ENCODE measurements around the gene HOGA1. TPM values are rescaled to one million over a fixed set of nuclear protein-coding genes. Genes with fewer than 3 reads are reported as not detected.

The HOGA1 gene
- total and polyA plus RNA-seq, 2 of the 13 experiments (the other 11 are each of a cell fraction or from before 2014, with no cell fraction given) = 7.6 to 19.5 TPM

DNA sequence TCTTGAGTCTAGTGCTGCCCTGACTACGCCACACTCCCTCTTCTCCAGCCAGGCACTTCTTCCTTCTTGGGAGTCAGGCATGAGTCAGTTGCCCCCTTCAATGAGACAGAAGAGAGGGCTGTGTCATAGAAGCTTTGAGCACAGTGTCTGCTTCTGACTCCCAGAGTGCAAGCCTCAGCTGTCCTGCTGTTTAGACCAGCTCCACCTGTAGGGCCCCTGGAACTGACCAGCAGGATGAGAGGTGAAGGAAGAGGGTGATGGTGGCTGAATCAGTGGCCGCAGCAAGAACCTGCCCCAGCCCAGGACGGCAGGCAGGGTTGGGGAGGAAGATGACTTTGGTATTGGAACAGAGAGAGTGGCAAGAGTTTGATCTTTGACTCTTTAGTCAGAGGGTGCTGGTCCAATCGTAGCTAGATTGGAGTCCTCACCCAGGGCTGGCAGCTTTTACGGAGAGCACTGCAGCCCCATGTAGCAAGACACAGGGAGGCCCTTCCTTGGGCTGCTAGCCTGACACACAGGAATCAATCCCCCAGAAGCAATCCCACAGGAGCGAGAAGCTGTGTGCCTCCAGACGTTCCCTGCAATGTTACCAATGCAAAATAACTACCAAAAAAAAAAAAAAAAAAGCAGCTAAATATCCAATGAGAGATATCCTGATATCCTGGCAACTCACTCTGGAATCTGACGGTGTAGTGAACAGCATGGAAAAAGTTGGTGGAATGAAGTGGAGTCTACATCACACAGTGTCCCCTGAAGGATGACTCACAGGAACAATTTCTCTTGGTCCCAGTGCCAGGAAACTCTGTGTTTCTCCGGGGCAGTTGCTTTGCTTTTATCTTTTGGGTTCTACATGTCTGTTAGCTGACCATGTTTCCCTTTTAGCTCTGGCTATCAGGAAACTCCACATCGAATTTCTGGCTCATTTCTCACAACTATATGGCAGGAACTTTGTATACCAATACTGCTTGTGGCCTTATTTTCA is 12.2 kb downstream of the HOGA1 start (continued):
- TF ChIP-seq, protein P1, sequence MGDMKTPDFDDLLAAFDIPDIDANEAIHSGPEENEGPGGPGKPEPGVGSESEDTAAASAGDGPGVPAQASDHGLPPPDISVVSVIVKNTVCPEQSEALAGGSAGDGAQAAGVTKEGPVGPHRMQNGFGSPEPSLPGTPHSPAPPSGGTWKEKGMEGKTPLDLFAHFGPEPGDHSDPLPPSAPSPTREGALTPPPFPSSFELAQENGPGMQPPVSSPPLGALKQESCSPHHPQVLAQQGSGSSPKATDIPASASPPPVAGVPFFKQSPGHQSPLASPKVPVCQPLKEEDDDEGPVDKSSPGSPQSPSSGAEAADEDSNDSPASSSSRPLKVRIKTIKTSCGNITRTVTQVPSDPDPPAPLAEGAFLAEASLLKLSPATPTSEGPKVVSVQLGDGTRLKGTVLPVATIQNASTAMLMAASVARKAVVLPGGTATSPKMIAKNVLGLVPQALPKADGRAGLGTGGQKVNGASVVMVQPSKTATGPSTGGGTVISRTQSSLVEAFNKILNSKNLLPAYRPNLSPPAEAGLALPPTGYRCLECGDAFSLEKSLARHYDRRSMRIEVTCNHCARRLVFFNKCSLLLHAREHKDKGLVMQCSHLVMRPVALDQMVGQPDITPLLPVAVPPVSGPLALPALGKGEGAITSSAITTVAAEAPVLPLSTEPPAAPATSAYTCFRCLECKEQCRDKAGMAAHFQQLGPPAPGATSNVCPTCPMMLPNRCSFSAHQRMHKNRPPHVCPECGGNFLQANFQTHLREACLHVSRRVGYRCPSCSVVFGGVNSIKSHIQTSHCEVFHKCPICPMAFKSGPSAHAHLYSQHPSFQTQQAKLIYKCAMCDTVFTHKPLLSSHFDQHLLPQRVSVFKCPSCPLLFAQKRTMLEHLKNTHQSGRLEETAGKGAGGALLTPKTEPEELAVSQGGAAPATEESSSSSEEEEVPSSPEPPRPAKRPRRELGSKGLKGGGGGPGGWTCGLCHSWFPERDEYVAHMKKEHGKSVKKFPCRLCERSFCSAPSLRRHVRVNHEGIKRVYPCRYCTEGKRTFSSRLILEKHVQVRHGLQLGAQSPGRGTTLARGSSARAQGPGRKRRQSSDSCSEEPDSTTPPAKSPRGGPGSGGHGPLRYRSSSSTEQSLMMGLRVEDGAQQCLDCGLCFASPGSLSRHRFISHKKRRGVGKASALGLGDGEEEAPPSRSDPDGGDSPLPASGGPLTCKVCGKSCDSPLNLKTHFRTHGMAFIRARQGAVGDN (CRISPR knock-in tag; IDR thresholded peaks at IDR 0.05) = peak; percentile 30
- TF ChIP-seq ZNF567 (CRISPR knock-in tag; IDR thresholded peaks at IDR 0.05; ENCODE audit: borderline replicate concordance) = no peak
- peak in 1 of 2 experiments; percentile 22; a peak in 1 of 4 replicates for TF ChIP-seq EP300 (IDR thresholded peaks at IDR 0.05; ENCODE audit: low read depth in 2 of 2, low read length in 2 of 2)
- no peak for TF ChIP-seq EP300 (CRISPR knock-in tag; IDR thresholded peaks at IDR 0.05; ENCODE audit: borderline replicate concordance)
- peak; percentile 27 for TF ChIP-seq SAP130 (CRISPR knock-in tag; IDR thresholded peaks at IDR 0.05; ENCODE audit: low read depth)
- no peak for TF ChIP-seq TGIF2 (CRISPR knock-in tag; IDR thresholded peaks at IDR 0.05)
- TF ChIP-seq KLF9 (CRISPR knock-in tag; IDR thresholded peaks at IDR 0.05; ENCODE audit: low read depth) = no peak
- TF ChIP-seq SNAPC2 (CRISPR knock-in tag; IDR thresholded peaks at IDR 0.05) = no peak
- 0 out of 2 replicates have a peak, but pooled peaks have one; percentile 7 for TF ChIP-seq CREB1 (IDR thresholded peaks at IDR 0.05)
- TF ChIP-seq CREB1 (CRISPR knock-in tag; IDR thresholded peaks at IDR 0.05) = no peak
- 0 out of 2 replicates have a peak, but pooled peaks have one; percentile 15 for TF ChIP-seq ELF3 (CRISPR knock-in tag; IDR thresholded peaks at IDR 0.05)
- no peak for TF ChIP-seq LCORL (IDR thresholded peaks at IDR 0.05)
- peak; percentile 37; the same call in 1 of the 2 replicates for TF ChIP-seq LCORL (CRISPR knock-in tag; IDR thresholded peaks at IDR 0.05)
- no peak for TF ChIP-seq NKX3-1 (CRISPR knock-in tag; IDR thresholded peaks at IDR 0.05)
- no peak for TF ChIP-seq SOX6 (IDR thresholded peaks at IDR 0.05)
- peak; percentile 32; the same call in 1 of the 2 replicates for TF ChIP-seq SOX6 (CRISPR knock-in tag; IDR thresholded peaks at IDR 0.05)

Data from HepG2 (cell line).